Measurements from ENCODE around the gene PLA2G4A. TPM values are rescaled to one million over a fixed set of nuclear protein-coding genes. Genes with fewer than 3 reads are reported as not detected.
A peak's percentile ranks its signal among the peaks of the same experiment; 100 is the strongest.

The PLA2G4A gene
- total and polyA plus RNA-seq, 2 experiments from 2014 or later: 1.6 to 2.9 TPM

DNA sequence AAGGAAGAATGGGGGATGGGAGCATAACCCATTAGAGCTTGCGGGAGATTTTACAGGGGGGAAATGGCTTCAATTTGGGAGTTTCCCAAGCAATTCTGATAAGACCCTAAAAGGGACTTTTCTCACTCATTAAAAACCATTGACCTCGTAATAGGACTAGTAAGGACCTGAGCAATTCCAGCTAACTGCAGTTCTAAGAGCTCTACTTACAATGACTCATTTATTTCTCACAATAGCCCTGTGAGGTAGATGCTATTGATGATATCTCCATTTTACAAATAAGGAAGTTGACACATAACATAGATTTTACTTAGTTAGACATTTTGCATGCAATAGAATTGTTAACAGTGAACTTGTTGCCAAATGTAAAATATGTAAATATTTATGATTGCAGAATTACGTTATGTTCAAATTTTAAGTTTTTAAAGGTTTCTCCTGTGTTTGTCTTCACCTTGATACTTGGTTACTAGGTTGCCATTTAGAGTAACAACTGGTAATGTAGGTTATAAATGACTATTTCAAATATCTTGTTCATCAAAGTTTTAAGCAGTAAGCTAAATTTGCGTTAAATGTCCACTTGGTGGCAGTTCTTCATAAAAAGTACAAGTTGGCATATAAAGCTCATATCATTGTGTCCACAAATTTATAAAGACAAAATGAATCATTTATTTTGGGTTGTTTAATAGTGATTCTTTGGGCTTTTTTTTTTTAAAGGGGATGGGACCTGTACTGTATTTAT lies 182.0 kb downstream of the PLA2G4A start:
- H3K9me2 ChIP-seq (ENCODE audit: insufficient read depth): no peaks in the 10 kb centered on the region
- WGBS, 2 experiments (ENCODE audit: low coverage in 1 of 2, low lambda C conversion rate in 2 of 2, missing lambda C conversion rate in 2 of 2): 89 to 90% methylated on average over 4 of the region's 4 CpGs
- DNase-seq: no peak
- H4K20me1 ChIP-seq (ENCODE audit: insufficient read depth): no peaks in the 10 kb centered on the region
- H3K27ac ChIP-seq: no peak overlapping the region
- H3K79me2 ChIP-seq (ENCODE audit: insufficient read depth): no peaks in the 10 kb centered on the region
- no peaks in the 10 kb centered on the region for H3F3A ChIP-seq (ENCODE audit: insufficient read depth)
- no peaks in the 10 kb centered on the region for H3K4me1 ChIP-seq (ENCODE audit: insufficient read depth)
- no peak overlapping the region for H3K9ac ChIP-seq
- no peak overlapping the region for H3K4me3 ChIP-seq
- H2AFZ ChIP-seq: no peak overlapping the region
- TF ChIP-seq EZH2 (IDR thresholded peaks at IDR 0.05; ENCODE audit: insufficient read depth, poor library complexity, severe bottlenecking) (no peak), EZH2phosphoT487 (IDR thresholded peaks at IDR 0.05; ENCODE audit: insufficient read depth, low read depth) (no peak)
- no peaks in the 10 kb centered on the region for H3K27me3 ChIP-seq (replicated peaks; ENCODE audit: insufficient read depth)
- no peaks in the 10 kb centered on the region for H3K9me3 ChIP-seq (ENCODE audit: low read depth)
- in situ Hi-C loops (cut with MboI): no loop called here
- no peak overlapping the region for H3K4me2 ChIP-seq (ENCODE audit: unreplicated experiment)
- H3K36me3 ChIP-seq (ENCODE audit: low read depth): no peaks in the 10 kb centered on the region

DNA sequence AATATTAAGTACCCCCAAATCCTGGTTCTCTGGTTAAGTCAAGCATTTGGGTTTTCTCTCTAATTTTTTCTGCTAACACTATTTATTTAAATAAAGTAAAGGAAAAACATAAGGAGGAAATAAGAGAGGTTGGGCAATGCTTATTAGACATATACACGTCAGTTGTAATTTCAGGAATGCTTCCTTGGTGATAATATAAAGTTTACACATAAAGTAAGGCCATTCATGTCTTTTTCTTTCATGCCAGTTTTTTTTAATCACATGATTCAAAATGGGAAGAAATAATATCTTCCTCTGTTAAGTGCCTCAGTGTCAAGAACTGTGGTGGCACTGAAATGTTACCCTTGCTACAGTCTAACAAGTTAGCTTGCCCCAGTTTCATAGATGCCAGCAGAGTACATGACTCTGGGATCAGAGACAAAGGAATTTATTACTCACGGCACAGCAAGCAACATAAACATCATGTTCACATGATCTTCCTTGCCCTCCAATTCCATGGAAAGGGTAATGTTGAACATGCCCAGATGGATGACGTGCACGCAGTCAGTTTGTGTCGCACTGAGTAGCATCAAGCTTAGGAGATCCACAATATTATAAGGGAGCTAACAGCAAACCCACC lies 184.9 kb downstream of the PLA2G4A start:
- Histone ChIP-seq H3K4me2 (ENCODE audit: unreplicated experiment) (no peak overlapping the region), H3K27me3 (replicated peaks; ENCODE audit: insufficient read depth) (no peaks in the 10 kb centered on the region), H3K4me3 (no peak overlapping the region), H3K27ac (no peak overlapping the region), H3F3A (ENCODE audit: insufficient read depth) (no peaks in the 10 kb centered on the region), H4K20me1 (ENCODE audit: insufficient read depth) (no peaks in the 10 kb centered on the region), H3K9me3 (ENCODE audit: low read depth) (no peaks in the 10 kb centered on the region), H3K9me2 (ENCODE audit: insufficient read depth) (no peaks in the 10 kb centered on the region), H3K79me2 (ENCODE audit: insufficient read depth) (no peaks in the 10 kb centered on the region), H2AFZ (no peak overlapping the region), H3K4me1 (ENCODE audit: insufficient read depth) (no peaks in the 10 kb centered on the region), H3K36me3 (ENCODE audit: low read depth) (no peaks in the 10 kb centered on the region), H3K9ac (no peak overlapping the region)
- in situ Hi-C loops (cut with MboI): no loop called here
- TF ChIP-seq EZH2phosphoT487 (IDR thresholded peaks at IDR 0.05; ENCODE audit: insufficient read depth, low read depth) (no peak), EZH2 (IDR thresholded peaks at IDR 0.05; ENCODE audit: insufficient read depth, poor library complexity, severe bottlenecking) (no peak)
- DNase-seq: no peak
- 90 to 93% methylated on average over 5 of the region's 5 CpGs for WGBS, 2 experiments (ENCODE audit: low coverage in 1 of 2, low lambda C conversion rate in 2 of 2, missing lambda C conversion rate in 2 of 2)

DNA sequence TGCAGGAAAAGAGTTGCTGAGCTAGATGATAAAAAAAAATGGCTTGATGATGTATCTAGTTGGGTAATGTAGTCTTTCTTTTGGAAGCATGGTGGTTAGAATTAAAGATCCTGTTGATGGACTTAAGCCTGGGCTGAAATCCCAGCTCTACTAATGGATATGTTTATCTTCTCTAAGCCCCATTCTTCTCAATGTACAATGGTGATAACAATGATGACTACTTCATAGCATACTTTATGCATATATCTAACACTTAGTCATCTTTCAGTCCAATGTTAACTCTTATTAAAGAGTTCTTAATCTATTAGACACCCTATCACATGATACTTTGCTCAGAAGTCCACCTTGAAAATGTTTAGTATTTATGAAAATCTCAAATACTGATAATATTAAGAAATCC lies 189.5 kb downstream of the PLA2G4A start:
- H3K27ac ChIP-seq: no peak overlapping the region
- H4K20me1 ChIP-seq (ENCODE audit: insufficient read depth): no peaks in the 10 kb centered on the region
- H3K9me3 ChIP-seq (ENCODE audit: low read depth): no peaks in the 10 kb centered on the region
- H3K4me1 ChIP-seq (ENCODE audit: insufficient read depth): no peaks in the 10 kb centered on the region
- no peak overlapping the region for H3K4me3 ChIP-seq
- no peak for TF ChIP-seq EZH2 (IDR thresholded peaks at IDR 0.05; ENCODE audit: insufficient read depth, poor library complexity, severe bottlenecking)
- TF ChIP-seq EZH2phosphoT487 (IDR thresholded peaks at IDR 0.05; ENCODE audit: insufficient read depth, low read depth): no peak
- 0 out of 2 replicates have a peak, but pooled peaks cover 5% of the 10 kb centered on the region for H3K27me3 ChIP-seq (replicated peaks; ENCODE audit: insufficient read depth)
- no peak overlapping the region for H3K9ac ChIP-seq
- no peak for DNase-seq
- no peaks in the 10 kb centered on the region for H3F3A ChIP-seq (ENCODE audit: insufficient read depth)
- no peaks in the 10 kb centered on the region for H3K36me3 ChIP-seq (ENCODE audit: low read depth)
- H3K9me2 ChIP-seq (ENCODE audit: insufficient read depth): no peaks in the 10 kb centered on the region
- no peak overlapping the region for H2AFZ ChIP-seq
- H3K4me2 ChIP-seq (ENCODE audit: unreplicated experiment): no peak overlapping the region
- no peaks in the 10 kb centered on the region for H3K79me2 ChIP-seq (ENCODE audit: insufficient read depth)
- in situ Hi-C loops (cut with MboI): no loop called here

GRCh38 chr1:187027253-187027652 lies 198.5 kb downstream of the PLA2G4A start:
- Histone ChIP-seq H3K9ac (no peak overlapping the region), H3K27ac (no peak overlapping the region), H2AFZ (no peak overlapping the region), H3K79me2 (ENCODE audit: insufficient read depth) (no peaks in the 10 kb centered on the region), H3K4me1 (ENCODE audit: insufficient read depth) (no peaks in the 10 kb centered on the region), H3K36me3 (ENCODE audit: low read depth) (no peaks in the 10 kb centered on the region), H3K4me2 (ENCODE audit: unreplicated experiment) (no peak overlapping the region), H3K9me3 (ENCODE audit: low read depth) (peaks cover 4% of the 10 kb centered on the region), H3K4me3 (no peak overlapping the region), H3F3A (ENCODE audit: insufficient read depth) (no peaks in the 10 kb centered on the region), H3K9me2 (ENCODE audit: insufficient read depth) (no peaks in the 10 kb centered on the region), H3K27me3 (replicated peaks; ENCODE audit: insufficient read depth) (no peaks in the 10 kb centered on the region), H4K20me1 (ENCODE audit: insufficient read depth) (no peaks in the 10 kb centered on the region)
- in situ Hi-C loops (cut with MboI): no loop called here
- 22 to 50% methylated on average over 1 of the region's 1 CpG for WGBS, 2 experiments (ENCODE audit: low coverage in 1 of 2, low lambda C conversion rate in 2 of 2, missing lambda C conversion rate in 2 of 2)
- TF ChIP-seq EZH2phosphoT487 (IDR thresholded peaks at IDR 0.05; ENCODE audit: insufficient read depth, low read depth): no peak
- no peak for TF ChIP-seq EZH2 (IDR thresholded peaks at IDR 0.05; ENCODE audit: insufficient read depth, poor library complexity, severe bottlenecking)
- peak; percentile 1 for DNase-seq
